Neuronal stem cell (in vitro differentiated cells): ENCODE data around the gene TUFT1.
A peak's percentile ranks its signal among the peaks of the same experiment; 100 is the strongest.

Source experiments
- DNase-seq: peaks from one replicate; pipeline ENCODE4 v3.0.0-alpha.2; 2013; ENCODE audit warnings: low spot score
- H2AFZ ChIP-seq: one replicate; pipeline ENCODE4 v1.6.1; 2013; ENCODE audit warnings: mild to moderate bottlenecking, low read length, inconsistent platforms
- H2AK5ac ChIP-seq: 2 replicates; pipeline ENCODE4 v1.6.1; 2013; ENCODE audit warnings: low read depth, mild to moderate bottlenecking, inconsistent platforms, low read length, moderate library complexity, mixed read lengths
- H2BK120ac ChIP-seq: 2 replicates; pipeline ENCODE4 v1.6.1; 2013; ENCODE audit warnings: low read depth, mild to moderate bottlenecking, inconsistent platforms, low read length, moderate library complexity, mixed read lengths
- H2BK12ac ChIP-seq: one replicate; pipeline ENCODE4 v1.6.1; 2013; ENCODE audit warnings: low read length, inconsistent platforms
- H2BK15ac ChIP-seq: 2 replicates; pipeline ENCODE4 v1.6.1; 2013; ENCODE audit warnings: mild to moderate bottlenecking, low read length, inconsistent platforms, mixed read lengths
- H2BK5ac ChIP-seq: one replicate; pipeline ENCODE4 v1.6.1; 2013; ENCODE audit warnings: inconsistent platforms, mild to moderate bottlenecking, low read length, moderate library complexity
- H3K14ac ChIP-seq: one replicate; pipeline ENCODE4 v1.6.1; 2013; ENCODE audit warnings: low read length, inconsistent platforms
- H3K18ac ChIP-seq: 2 replicates; pipeline ENCODE4 v1.6.1; 2013; ENCODE audit warnings: low read length, inconsistent platforms
- H3K23ac ChIP-seq: 2 replicates; pipeline ENCODE4 v1.6.1; 2013; ENCODE audit warnings: low read depth, mild to moderate bottlenecking, mixed read lengths, low read length, inconsistent platforms; ENCODE audit not compliant: poor library complexity
- H3K27ac ChIP-seq: replicated peaks from 3 replicates; pipeline ENCODE4 v1.5.1; 2013; ENCODE audit warnings: low read length, inconsistent platforms
- H3K27me3 ChIP-seq, 3 experiments: 2 replicates each; pipeline ENCODE4 v1.6.1; 2013; ENCODE audit warnings: low read length in 3 of 3, mild to moderate bottlenecking in 2 of 3, inconsistent platforms in 1 of 3, low read depth in 1 of 3, mixed read lengths in 1 of 3, moderate library complexity in 1 of 3; ENCODE audit not compliant: control insufficient read depth in 3 of 3, insufficient read depth in 3 of 3
- H3K36me3 ChIP-seq, 2 donors: replicated peaks in 1 of 2; 2 replicates each; pipeline ENCODE4 v1.6.1; 2013; ENCODE audit warnings: low read length in 2 of 2; ENCODE audit not compliant: control insufficient read depth in 2 of 2, insufficient read depth in 2 of 2
- H3K4ac ChIP-seq: 2 replicates; pipeline ENCODE4 v1.6.1; 2013; ENCODE audit warnings: inconsistent platforms, mild to moderate bottlenecking, low read length, moderate library complexity
- H3K4me1 ChIP-seq, 2 donors: 1 replicate in 1 of 2; 2 replicates in 1 of 2; pipeline ENCODE4 v1.6.1; 2013; ENCODE audit warnings: low read length in 2 of 2, low read depth in 1 of 2; ENCODE audit not compliant: control insufficient read depth in 2 of 2, insufficient read depth in 1 of 2
- H3K4me2 ChIP-seq: one replicate; pipeline ENCODE4 v1.6.1; 2013; ENCODE audit warnings: mild to moderate bottlenecking, low read length, inconsistent platforms; ENCODE audit not compliant: insufficient read depth, poor library complexity, severe bottlenecking
- H3K4me3 ChIP-seq, 2 donors: 2 replicates each; pipeline ENCODE4 v1.5.1; 2013; ENCODE audit warnings: low read length in 2 of 2, mild to moderate bottlenecking in 2 of 2, inconsistent platforms in 1 of 2, moderate library complexity in 1 of 2
- H3K79me1 ChIP-seq: one replicate; pipeline ENCODE4 v1.6.1; 2013; ENCODE audit warnings: low read depth, mild to moderate bottlenecking, inconsistent platforms, low read length, moderate library complexity
- H3K9ac ChIP-seq: one replicate; pipeline ENCODE4 v1.6.1; 2013; ENCODE audit warnings: mild to moderate bottlenecking, low read depth, low read length, inconsistent platforms; ENCODE audit not compliant: poor library complexity
- H3K9me3 ChIP-seq, 2 donors: replicated peaks in 1 of 2; 2 replicates each; pipeline versions ENCODE3 to v1.6.1; 2013; ENCODE audit warnings: low read length in 2 of 2, mild to moderate bottlenecking in 2 of 2, inconsistent platforms in 1 of 2, low read depth in 1 of 2, mixed read lengths in 1 of 2, moderate library complexity in 1 of 2; ENCODE audit not compliant: control insufficient read depth in 2 of 2, insufficient read depth in 1 of 2
- H4K8ac ChIP-seq: one replicate; pipeline ENCODE4 v1.6.1; 2013; ENCODE audit warnings: low read depth, mild to moderate bottlenecking, inconsistent platforms, low read length, moderate library complexity
- H4K91ac ChIP-seq: one replicate; pipeline ENCODE4 v1.6.1; 2013; ENCODE audit warnings: low read length, low read depth, mild to moderate bottlenecking, inconsistent platforms; ENCODE audit not compliant: poor library complexity
- WGBS, 2 donors: extraction: QIAGEN DNeasy Blood & Tissue Kit; methylation state at CpG; one replicate each; pipeline ENCODE4 v1.1.7; 2013; ENCODE audit warnings: missing lambda C conversion rate in 2 of 2, mixed read lengths in 1 of 2; ENCODE audit not compliant: insufficient read length in 2 of 2, insufficient replicate concordance in 1 of 2; ENCODE audit errors: extremely low coverage in 2 of 2; 5-methylcytosine and 5-hydroxymethylcytosine counted together

Gene TUFT1

GRCh38 chr1:151510020-151510405 is 30.1 kb upstream of the TUFT1 start:
- Histone ChIP-seq H3K36me3 (no peaks in the 10 kb centered on the region), H2AK5ac (no peak overlapping the region), H3K18ac (no peak overlapping the region), H3K27me3 (peaks cover 0 to 24% (median 0%) of the 10 kb centered on the region in 3 experiments), H2BK5ac (no peak overlapping the region), H3K23ac (no peak overlapping the region), H2AFZ (peak overlapping the region; percentile 100), H3K14ac (no peak overlapping the region), H3K79me1 (peaks cover 2% of the 10 kb centered on the region), H4K8ac (no peak overlapping the region), H2BK120ac (no peak overlapping the region), H3K9ac (no peak overlapping the region), H2BK15ac (no peak overlapping the region), H3K4ac (no peak overlapping the region), H2BK12ac (no peak overlapping the region), H3K27ac (peak overlapping the region; percentile 79), H3K4me3 (no peak overlapping the region), H4K91ac (no peak overlapping the region), H3K9me3 (no peaks in the 10 kb centered on the region), H3K4me1 (peaks cover 21 to 22% of the 10 kb centered on the region in 2 donors), H3K4me2 (peak overlapping the region; percentile 66)
- DNase-seq = no peak
- no CpG with 5 or more reads among the region's 9 CpGs for WGBS, 2 donors

- DNase-seq = no peak
- H3K27ac ChIP-seq = peak overlapping the region; percentile 79
These were observed 29.5 kb upstream of the TUFT1 start for GRCh38 chr1:151510614-151510956.

GRCh38 chr1:151510957-151511635 is 29.0 kb upstream of the TUFT1 start, which contains the start of gene CGN:
Gene CGN (plus strand): TSS chr1:151511387. CDS start chr1:151518520, 7,133 bp downstream.
- H2AK5ac ChIP-seq = no peak within 1 kb of the TSS
- peak within 1 kb of the TSS; percentile 80 to 89 for H3K4me3 ChIP-seq
- no peak within 1 kb of the TSS for H4K8ac ChIP-seq
- H3K4me1 ChIP-seq = peaks cover 22 to 24% of the 10 kb centered on the region in 2 donors
- no peak within 1 kb of the TSS for H3K14ac ChIP-seq
- no peak within 1 kb of the TSS for H2BK120ac ChIP-seq
- H3K9ac ChIP-seq = peak within 1 kb of the TSS; percentile 78
- H3K4me2 ChIP-seq = peak within 1 kb of the TSS; percentile 98
- peak within 1 kb of the TSS; percentile 76 for H3K23ac ChIP-seq
- H3K9me3 ChIP-seq = no peaks in the 10 kb centered on the region
- H3K36me3 ChIP-seq = no peaks in the 10 kb centered on the region
- no peak within 1 kb of the TSS for H2BK5ac ChIP-seq
- peaks cover 0 to 24% (median 0%) of the 10 kb centered on the region in 3 experiments for H3K27me3 ChIP-seq
- H3K79me1 ChIP-seq = peaks cover 2% of the 10 kb centered on the region
- no peak within 1 kb of the TSS for H2BK15ac ChIP-seq
- H3K18ac ChIP-seq = peak within 1 kb of the TSS; percentile 95
- peak; percentile 96 for DNase-seq
- peak within 1 kb of the TSS; percentile 100 for H2AFZ ChIP-seq
- no peak within 1 kb of the TSS for H2BK12ac ChIP-seq
- peak within 1 kb of the TSS; percentile 79 for H3K27ac ChIP-seq
- WGBS, 2 donors = no CpG with 5 or more reads among the region's 68 CpGs
- no peak within 1 kb of the TSS for H3K4ac ChIP-seq
- no peak within 1 kb of the TSS for H4K91ac ChIP-seq

More at GRCh38 chr1:151510614-151510956, 29.5 kb upstream of the TUFT1 start:
- H2AFZ ChIP-seq = peak overlapping the region; percentile 100
- no peak overlapping the region for H2BK5ac ChIP-seq
- no peak overlapping the region for H2BK12ac ChIP-seq
- H3K79me1 ChIP-seq = peaks cover 2% of the 10 kb centered on the region
- no peak overlapping the region for H3K4ac ChIP-seq
- H3K4me1 ChIP-seq = peaks cover 21 to 22% of the 10 kb centered on the region in 2 donors
- no peaks in the 10 kb centered on the region for H3K36me3 ChIP-seq
- peak overlapping the region; percentile 80 to 83 for H3K4me3 ChIP-seq
- H3K4me2 ChIP-seq = peak overlapping the region; percentile 66
- H2AK5ac ChIP-seq = no peak overlapping the region
- H3K18ac ChIP-seq = peak overlapping the region; percentile 95
- H4K8ac ChIP-seq = no peak overlapping the region
- peaks cover 0 to 24% (median 0%) of the 10 kb centered on the region in 3 experiments for H3K27me3 ChIP-seq
- no peaks in the 10 kb centered on the region for H3K9me3 ChIP-seq
- no peak overlapping the region for H2BK120ac ChIP-seq
- WGBS, 2 donors = no CpG with 5 or more reads among the region's 10 CpGs
- no peak overlapping the region for H4K91ac ChIP-seq
- no peak overlapping the region for H3K14ac ChIP-seq
- H3K23ac ChIP-seq = no peak overlapping the region
- no peak overlapping the region for H2BK15ac ChIP-seq
- peak overlapping the region; percentile 65 for H3K9ac ChIP-seq

DNA sequence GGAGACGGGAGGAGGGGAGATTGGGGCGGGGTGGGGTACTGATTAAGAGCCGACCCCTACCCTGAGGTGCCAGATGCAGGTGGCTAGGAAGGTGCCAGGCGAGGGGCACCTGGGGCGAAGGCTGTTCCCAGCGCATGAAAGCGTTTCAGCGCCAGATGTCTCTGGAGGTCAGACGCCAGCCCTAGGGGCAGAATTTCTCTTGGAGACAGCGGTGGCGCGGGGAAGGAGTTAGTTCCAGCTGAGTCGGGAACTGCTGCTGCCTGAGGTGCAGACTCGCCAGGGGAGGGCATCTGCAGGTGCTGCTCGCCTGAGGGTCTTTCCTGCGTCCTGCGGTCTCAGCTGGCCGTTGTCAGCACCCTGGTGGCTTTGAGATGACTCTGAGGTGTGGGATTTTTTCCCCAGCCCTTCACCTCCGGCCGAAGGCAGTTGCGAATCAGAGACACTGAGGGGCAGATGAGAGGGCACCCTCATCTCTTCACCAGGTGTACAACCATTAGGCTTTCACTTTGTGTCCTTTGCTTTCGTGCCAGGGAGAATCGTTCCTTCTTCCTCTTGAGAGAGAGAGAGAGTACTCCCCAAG is 28.4 kb upstream of the TUFT1 start:
- Histone ChIP-seq H3K4me2 (peak overlapping the region; percentile 98), H3K79me1 (peaks cover 2% of the 10 kb centered on the region), H2BK120ac (no peak overlapping the region), H2BK5ac (no peak overlapping the region), H4K91ac (no peak overlapping the region), H4K8ac (no peak overlapping the region), H3K14ac (no peak overlapping the region), H2AK5ac (no peak overlapping the region), H2BK15ac (no peak overlapping the region), H3K18ac (peak overlapping the region; percentile 95), H3K9me3 (no peaks in the 10 kb centered on the region), H3K4me3 (peak overlapping the region; percentile 80 to 89), H3K9ac (peak overlapping the region; percentile 78), H2BK12ac (no peak overlapping the region), H3K23ac (peak overlapping the region; percentile 76), H2AFZ (peak overlapping the region; percentile 100), H3K27me3 (peaks cover 0 to 24% (median 0%) of the 10 kb centered on the region in 3 experiments), H3K27ac (peak overlapping the region; percentile 60), H3K4ac (no peak overlapping the region), H3K4me1 (peaks cover 22 to 24% of the 10 kb centered on the region in 2 donors), H3K36me3 (no peaks in the 10 kb centered on the region)
- no peak for DNase-seq
- WGBS, 2 donors = no CpG with 5 or more reads among the region's 23 CpGs
